SH-SY5Y (cell line): Measurements from ENCODE around the gene DPH3.

Source experiments
- GATA2 ChIP-seq: IDR thresholded peaks from 2 replicates; pipeline ENCODE4 v1.6.1; 2011; ENCODE audit warnings: mild to moderate bottlenecking, low read depth, low read length
- GATA3 ChIP-seq: IDR thresholded peaks from 2 replicates; pipeline ENCODE4 v1.6.1; 2011; ENCODE audit warnings: low read depth, mild to moderate bottlenecking, low read length, moderate library complexity

The DPH3 gene

DNA sequence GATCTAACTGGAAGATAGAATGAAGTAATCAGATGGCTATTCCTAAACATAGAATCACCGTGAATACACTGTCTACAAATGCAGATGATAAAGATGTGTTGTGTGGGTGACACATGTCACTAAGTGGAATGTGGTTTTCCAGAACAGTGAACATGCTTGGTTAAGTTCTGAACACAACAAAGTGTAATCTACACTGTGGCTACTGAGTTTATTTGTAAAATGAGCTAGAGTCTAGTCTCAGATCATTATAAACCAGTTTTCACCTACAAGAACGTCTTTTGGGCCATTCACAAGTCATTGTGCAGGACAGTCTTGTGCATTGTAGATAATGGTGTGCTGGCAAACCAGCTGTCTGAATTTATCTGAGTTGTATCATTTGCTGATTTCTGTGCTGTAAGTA, 35.6 kb upstream of the DPH3 start:
- TF ChIP-seq GATA3 (no peak), GATA2 (no peak)

DNA sequence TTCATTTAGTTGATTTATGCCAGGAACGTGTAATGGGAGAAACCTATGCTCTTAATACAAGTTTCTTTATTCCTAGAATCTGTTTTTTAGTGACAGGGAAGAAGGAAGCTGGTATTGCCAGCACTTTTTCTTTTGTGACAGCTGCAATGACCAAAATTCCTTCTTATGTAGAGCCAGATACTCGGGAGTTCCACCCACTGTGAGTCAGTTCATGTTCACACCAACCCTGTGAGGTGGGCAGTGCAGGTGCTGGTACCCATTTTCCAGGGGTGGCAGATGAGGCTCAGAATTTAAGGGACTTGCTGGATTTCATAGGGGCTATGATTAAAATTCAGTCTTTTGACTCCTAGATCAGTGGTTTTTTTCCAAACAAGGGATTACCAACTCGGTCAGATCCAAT, 35.0 kb upstream of the DPH3 start:
- no peak for TF ChIP-seq GATA2
- no peak for TF ChIP-seq GATA3

DNA sequence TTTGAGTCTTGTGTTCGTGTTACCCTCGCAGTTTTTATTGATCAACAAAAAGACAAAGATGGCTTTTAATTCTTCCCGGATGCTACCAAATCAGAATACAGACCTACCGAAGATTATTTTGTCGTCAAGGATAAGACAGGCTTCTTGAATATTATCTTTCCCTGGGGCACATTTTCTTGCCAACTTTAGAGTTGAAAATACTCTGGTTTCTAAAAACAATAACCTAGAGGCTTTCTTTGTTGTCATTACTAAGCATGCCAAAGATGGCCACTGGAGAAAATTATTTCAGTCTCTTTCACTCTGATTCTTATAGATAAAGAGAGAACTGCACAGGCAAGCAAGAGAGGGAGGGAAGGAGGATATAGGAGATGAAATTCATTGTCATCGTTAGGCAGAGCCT, 34.1 kb upstream of the DPH3 start:
- TF ChIP-seq GATA3: no peak
- TF ChIP-seq GATA2: no peak

DNA sequence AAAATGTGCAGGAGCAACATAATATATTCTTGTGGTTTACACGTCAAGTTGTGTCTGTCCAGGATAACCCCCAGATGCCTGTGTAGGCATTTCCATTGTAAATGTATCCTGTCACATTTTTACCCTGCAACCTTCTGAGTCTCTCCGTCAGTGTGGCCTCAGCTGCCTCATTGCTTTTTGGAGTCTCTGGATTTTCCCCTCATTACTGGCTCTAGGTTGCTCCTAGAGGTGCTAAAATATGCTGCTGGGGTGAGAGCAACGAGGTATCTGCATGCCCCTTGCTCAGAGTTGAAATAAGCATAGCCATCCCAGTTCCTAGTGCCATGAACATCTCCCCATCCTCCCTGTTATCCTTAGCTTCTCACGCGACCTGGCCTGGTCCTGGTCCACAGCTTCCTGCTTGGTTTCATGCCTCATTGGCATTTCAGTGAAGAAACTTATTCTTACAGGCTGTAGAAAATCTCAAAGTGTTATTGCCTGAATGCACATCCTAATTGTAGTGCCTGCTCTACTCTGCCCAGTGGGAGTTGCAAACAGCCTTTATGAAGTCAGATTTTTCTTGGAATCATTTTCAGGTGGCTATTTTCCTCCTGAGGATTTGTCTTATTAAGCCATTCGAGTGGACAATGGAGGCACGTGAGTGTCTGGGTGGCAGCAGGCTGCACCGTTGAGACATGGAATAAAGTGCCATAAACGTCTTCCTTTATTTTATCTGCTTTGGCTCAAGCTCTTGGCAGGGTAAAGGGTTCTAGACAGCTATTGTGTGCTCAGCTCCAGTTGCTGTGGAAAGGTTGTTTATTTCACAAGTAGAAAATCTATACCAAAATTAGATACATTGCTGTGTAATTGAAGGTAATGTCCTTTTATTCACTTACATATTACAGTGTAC, 33.5 kb upstream of the DPH3 start:
- TF ChIP-seq GATA2: no peak
- TF ChIP-seq GATA3: no peak

DNA sequence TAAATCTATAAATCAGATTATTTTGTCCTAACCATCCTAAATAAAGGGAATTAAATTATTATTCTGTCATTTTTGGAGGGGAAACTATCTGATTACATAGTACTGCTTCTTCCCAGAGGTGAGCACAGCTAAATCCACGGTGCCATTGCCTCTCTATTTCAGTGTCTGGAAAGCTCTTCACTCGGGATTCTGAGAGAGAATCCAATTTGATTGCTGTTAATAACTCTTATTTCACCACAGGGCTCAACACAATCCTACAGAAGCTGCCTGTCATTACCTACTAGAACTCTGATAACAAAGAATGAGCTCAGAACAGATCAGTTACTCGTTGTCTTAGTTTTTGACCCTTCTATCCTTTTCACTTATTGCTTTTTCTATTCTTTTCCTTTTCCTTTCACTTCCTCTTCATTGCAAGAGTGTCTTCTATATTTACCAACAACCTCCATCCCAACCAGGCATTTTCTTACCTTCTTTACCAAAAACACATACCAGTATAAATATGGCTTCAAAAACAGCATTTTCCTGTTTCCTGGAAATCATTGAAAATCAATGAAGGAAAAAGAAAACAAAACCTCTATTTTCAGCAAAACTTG, 30.7 kb upstream of the DPH3 start:
- TF ChIP-seq GATA2 (no peak), GATA3 (no peak)

DNA sequence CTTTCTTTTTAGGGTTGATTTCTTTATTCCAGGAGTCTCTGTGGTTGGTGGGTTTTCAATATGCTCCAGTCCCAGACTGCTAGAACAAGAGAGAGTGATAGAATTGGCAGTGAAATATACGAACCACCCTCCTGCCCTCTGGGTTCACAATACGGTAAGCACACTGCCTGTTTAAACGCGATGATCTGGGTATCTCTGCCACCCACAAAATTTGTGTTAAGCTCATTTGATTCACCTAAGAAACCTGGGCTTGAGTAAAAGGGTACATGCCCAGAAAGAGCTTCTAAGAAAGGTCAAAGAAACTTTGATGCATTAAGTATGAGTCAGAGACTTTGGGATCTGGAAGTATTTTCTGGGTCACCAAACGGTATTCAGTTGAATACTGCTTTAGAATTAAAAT, 30.1 kb upstream of the DPH3 start:
- no peak for TF ChIP-seq GATA2
- no peak for TF ChIP-seq GATA3

DNA sequence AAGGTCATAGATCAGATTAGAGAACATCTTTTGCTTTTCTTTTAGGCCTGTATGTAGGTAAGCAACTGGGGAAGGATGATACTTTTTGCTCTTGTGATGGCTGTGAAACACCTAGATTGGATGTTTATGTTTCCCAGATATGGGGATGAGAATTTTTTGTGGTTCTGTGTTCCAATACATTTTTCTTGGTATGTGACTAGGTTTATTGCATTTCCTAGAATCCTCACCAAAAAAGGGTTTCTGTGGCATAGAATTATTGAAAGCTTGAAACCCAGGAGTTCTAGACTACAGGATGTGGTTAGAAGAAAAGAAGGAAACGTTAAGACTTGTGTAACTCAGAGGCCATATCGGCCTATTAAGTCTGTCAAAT, 26.1 kb upstream of the DPH3 start:
- TF ChIP-seq GATA3 (no peak), GATA2 (no peak)

DNA sequence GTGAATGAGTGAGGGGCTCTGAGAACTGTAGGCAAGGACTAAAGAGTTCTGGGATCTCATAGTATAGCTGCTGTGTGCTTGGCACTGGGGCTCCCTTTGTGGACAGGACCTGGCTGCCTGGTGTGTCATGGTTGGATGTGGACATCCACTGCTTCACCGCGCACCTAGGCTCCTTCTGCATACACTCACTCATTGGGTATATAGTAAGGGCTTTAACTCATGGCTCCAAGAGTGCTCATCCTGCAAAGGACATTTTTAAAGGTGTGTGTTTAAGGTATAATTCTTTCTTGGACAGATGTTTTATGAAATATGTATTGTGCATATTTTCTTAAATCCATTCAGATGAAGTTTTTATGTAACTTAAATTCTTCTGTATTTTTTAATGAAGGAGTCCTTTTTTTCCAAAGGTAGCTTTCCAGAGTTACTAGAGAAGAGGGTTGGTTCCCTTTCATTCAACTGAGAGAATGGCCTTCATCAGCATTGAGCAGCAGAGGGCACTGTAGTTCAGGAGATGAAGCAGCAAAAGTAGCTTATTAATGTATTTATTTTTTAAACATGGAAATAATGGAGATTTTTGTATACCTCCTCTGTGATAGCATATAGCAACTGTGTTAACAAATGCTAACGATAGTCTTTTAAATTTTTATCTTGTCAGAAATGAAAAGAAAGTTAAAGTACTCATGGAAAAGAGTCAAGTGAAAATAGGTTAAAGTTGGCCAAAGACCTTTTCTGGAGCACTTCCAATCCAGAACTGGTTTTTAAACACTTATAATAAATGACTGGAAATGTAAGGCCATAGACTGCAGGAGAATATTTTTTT, 25.5 kb upstream of the DPH3 start:
- TF ChIP-seq GATA2: no peak
- no peak for TF ChIP-seq GATA3

DNA sequence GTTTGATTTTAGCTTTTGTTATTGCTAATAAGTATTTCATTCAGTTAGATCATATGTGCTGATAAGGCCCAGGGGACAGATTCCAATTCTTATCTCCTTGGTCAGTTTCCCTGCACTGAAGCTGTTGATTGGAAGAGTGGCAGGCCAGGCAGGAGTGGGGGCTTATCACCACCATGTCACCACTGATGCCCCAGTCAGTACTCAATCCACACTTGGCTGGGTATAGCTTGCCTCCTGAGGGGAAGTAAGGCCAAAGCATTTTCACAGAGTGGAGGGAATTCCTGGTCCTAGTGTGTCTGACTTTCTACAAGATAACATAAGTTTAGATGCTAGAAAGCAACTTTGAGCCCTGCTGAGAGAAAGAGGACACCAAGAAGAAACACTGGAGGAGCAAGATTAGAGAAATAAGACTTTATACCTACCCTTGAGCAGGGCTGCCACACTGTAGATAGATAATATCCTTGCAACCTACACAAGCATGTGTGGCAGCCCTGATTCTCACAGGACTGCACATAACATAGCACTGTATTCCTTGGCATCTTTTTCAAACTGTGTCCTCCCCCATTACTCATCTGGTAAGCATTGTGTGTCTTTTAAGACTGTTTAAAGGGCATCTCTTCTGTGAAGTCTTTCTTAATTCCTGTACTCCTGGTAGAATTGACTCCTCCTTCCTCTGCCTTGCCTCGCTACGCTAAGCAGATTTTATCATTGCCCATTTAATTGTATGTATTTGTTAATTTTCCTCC, 24.6 kb upstream of the DPH3 start:
- TF ChIP-seq GATA2: no peak
- TF ChIP-seq GATA3: no peak

DNA sequence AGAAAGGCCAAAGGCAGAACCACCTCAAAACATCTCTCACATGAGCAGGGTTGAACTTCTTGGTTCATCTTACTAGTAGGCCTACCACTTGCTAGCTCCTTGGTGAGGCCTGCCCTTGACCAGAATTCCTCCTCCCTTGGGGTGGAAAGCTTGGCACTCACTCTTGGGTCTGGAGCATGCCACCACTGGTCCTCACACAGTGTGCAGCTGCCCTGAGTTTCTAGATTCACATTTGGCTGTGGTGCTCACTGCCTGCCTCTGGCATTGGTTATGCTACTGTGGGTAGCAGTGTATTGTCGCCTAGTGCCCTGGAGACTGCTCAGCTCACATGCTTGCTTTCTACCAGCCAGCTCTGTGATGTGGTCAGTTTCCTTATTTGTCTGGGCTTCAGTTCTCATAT, 23.9 kb upstream of the DPH3 start:
- no peak for TF ChIP-seq GATA3
- TF ChIP-seq GATA2: no peak

DNA sequence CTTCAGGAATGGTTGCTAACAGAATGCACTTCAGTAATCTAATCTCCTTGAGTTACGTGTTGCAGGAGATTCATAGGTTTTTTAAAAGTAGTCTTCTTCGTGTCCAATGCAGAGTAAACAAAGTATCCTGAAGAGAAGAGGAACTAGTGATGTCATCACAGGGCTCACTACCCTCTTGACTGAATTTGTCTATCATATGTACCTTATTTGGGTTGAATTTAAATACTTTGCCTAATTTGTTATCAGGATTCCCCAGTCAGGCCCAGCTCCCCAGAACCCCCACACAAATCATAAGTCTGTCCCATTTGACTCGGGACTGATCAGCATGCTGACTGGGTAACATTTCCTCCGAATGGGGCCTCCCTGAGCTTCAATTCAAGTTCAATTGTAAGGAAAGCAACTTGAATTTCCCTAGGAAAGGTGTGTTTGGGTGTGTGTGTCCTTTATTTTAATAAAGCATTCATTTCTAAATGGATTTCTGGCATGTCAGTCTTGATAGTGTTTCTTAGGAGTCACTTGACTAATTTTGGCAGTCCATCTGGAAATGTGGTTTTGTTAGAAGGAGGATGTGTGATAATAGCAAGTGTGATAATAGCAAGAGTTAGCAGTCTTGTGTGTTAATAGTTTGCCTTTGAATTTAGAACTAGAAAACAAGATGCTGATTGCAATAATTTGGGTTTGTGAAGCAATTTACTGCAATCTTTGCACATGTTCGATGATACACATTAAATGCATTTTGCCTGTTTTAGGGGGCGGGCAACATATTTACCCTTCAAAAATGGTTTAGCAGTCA, 22.2 kb upstream of the DPH3 start:
- TF ChIP-seq GATA2 (no peak), GATA3 (no peak)

DNA sequence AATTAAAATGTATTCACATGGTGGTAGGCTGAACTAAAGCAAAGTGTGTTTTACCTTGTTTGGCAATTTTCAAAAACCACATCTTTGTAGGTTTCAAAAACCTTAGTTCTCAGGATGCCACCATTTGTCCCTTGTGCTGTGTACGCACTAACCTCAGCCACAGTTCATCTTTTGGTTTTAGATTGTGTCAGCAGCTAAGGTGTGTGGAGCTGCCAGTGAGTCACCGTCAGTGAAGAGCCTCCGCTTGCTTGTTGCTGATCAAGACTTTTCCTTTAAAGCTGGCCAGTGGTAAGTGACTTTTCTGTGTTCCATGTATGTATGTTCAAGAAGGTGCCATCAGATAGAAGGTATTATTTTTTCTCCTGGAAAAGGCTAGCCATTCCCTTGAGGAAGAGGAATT, 21.4 kb upstream of the DPH3 start:
- TF ChIP-seq GATA2 (no peak), GATA3 (no peak)

DNA sequence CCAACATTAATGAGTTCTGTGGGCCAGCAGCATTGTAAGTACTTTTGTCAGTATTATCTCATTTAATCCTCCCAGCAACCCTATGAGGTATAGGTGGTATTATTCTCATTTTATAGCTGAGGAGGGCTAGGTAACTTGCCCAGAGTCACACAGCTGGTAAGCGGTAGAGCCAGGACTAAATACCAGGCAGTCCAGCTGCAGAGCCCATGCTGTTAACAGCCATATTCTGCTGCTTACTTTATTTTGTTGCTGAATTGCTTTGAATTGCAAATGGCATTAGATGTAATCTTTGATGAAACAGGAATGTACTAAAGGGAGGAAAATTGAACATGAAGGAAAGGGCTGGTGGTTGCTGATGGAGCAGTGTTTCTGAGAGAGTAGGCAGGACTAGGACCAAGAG, 19.9 kb upstream of the DPH3 start:
- TF ChIP-seq GATA2: no peak
- TF ChIP-seq GATA3: no peak

DNA sequence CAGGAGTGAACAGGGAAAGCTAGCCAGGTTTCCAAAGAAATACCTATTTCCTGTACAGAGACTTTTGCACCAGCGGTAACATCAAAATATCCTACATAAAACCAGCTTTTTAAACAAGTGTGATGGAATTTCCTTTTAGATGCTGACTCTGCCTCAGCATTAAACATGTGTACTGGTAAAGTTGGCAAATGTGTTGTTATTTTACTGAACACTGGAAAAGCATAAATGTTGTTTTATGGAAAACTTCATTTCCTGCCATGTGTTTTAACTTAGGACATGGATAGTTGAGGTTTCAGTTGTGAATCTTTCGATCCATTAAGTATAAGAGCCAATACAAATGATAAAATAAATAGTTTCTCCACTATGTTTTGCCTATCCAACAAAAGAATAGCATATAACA, 15.9 kb upstream of the DPH3 start:
- TF ChIP-seq GATA2 (no peak), GATA3 (no peak)
